GM21447 (cell line): ENCODE results near the gene LTN1.
"Not testable (repeated sequence)": the region's sequence is repeated elsewhere in the genome, so short reads cannot be mapped to it uniquely, and the experiment has no call there.

ENCODE experiments used
- ATAC-seq: cut with Tn5 transposase; IDR thresholded peaks from one replicate; pipeline ENCODE4 v1.9.1; 2021; ENCODE audit not compliant: unreplicated experiment

Gene LTN1

GRCh38 chr21:28992526-28993292, at the start of gene LTN1:
TSS of gene LTN1 (minus strand) at chr21:28992877. CDS start at chr21:28992805, 72 bp downstream.
- peak; percentile 99 for ATAC-seq

- ATAC-seq, result no peak
Observed at GRCh38 chr21:29034678-29035077, 42.0 kb upstream of the LTN1 start.

- ATAC-seq, result no peak
Observed at GRCh38 chr21:29033871-29034270, 41.2 kb upstream of the LTN1 start.

- ATAC-seq, result no peak
Observed at GRCh38 chr21:29033301-29033700, 40.6 kb upstream of the LTN1 start.

DNA sequence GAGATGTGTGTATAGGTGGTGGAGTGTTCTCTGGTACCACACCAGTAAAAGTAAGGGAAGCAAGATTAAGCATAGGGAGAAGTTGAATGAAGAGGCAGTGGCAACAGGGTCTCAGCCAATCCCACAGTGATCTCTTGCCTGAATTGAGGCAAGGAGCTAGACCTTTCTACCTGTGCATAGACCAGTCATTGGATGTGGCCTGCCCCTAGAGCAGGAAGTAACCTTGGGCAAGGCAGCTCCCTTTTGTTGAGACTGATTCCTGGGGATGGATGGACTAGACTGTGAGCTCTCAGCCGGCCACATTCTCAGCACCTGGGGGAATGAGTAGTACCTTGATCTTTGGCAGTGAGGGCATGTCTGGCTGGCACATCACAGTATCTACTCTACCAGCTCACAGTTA, 38.2 kb upstream of the LTN1 start:
- no peak for ATAC-seq

GRCh38 chr21:29029524-29029923, 36.8 kb upstream of the LTN1 start:
- no peak for ATAC-seq

DNA sequence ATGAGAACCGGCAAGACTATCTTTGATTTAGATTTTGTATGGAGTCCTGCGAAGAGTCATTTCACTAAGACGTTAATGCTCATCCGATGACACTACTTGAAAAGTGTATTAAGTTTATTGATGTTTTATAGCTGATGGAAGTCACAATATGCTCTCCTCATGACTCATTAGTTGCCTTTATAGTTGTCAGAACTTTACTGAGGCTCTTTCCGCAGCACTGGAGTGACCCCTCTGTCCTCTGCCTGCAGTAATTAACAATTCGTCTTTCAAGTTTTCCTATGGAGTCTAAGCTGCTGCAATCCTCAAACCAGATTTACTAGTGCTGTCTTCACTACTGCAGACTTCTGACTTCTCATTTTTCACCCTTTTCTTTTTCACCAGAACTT, 32.6 kb upstream of the LTN1 start:
- ATAC-seq, result no peak

- peak; percentile 95 for ATAC-seq
Observed at GRCh38 chr21:29024474-29025327, 32.0 kb upstream of the LTN1 start, which contains the start of gene USP16. TSS of gene USP16 (plus strand) at chr21:29024668. CDS start at chr21:29027914, 3,246 bp downstream.

DNA sequence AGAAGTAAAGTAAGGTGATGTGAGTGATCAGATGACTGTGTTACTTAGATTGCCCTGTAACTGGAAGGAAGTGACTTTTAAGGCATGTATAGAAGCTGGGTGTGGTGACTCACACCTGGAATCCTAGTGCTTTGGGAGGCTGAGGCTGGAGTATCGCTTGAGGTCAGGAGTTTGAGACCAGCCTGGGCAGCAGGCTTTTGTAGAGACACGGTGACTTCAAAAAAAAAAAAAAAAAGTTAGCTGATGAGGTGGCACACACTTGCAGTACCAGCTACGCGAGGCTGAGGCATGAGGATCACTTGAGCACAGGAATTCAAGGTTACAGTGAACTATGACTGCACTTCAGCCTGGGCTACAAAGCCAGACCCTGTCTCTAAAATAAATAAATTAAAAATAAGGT, 29.5 kb upstream of the LTN1 start:
- no peak for ATAC-seq

GRCh38 chr21:29018540-29018939, 25.9 kb upstream of the LTN1 start:
- ATAC-seq, result peak; percentile 12

DNA sequence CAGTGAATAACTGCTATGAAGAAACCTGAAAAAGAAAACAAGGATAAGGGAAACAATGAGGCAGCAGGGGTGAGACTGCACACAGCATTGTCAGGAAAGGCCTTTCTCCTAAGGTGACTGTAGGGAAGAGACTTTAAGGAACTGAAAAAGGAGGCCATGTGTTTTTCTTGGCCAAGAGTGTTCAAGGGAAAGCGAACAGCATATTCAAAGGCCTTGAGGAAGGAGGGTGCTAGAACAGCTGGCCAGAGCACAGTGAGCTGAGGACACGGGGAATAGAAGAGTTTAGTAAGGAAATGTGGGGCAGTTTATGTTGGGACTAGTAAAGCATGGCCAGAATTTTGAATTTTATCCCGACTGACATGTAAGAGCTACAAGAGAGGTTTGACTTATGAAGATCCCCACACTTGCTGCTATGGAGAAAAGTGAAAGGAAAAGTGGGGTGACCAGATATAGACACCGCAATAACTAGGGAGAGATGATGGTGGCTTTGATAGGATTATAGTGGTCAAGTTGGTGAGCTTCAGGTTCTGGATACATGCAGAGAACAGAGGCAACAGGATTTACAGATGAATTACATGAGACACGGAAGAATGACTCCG, 25.1 kb upstream of the LTN1 start:
- ATAC-seq, result no peak

GRCh38 chr21:29011236-29011635, 18.6 kb upstream of the LTN1 start:
- ATAC-seq, result not testable (repeated sequence)

DNA sequence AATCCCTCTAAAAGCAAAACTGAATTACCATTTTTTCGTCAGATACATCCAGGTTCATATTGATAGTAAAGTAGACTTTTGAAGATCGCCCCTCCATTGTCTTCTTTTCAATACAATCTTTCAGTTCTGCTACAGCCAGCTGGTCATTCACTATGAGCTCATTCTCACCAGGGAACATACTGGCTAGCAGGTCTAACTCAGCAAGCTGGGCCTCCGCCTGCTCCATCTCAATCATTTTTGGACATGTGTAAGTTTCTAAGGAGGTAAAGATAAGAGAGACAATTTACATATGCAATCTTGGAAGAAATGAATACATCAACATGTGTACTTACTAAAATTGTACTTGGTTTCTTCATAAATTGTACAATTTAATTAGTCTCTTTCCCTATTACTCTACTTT, 15.7 kb upstream of the LTN1 start:
- no peak for ATAC-seq

GRCh38 chr21:29007810-29008209, 15.1 kb upstream of the LTN1 start:
- ATAC-seq, result no peak

DNA sequence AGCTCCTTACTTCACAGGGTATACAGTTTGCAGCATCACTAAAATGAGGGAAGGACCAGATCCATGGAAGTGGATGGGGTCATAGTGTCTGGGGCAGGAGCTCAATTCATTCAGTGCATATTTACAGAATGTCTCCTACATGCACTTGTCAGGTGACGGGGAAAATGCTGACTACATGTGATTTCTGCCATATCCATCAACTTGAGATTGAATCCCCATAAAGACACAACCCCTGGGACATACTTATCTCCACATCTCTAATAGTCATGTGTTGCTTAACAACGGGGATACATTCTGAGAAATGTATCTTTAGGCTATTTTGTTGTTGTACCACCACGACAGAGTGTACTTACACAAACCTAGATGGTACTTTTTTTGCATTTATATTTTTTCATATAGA, 14.5 kb upstream of the LTN1 start:
- ATAC-seq, result no peak

GRCh38 chr21:29005696-29006095, 13.0 kb upstream of the LTN1 start:
- no peak for ATAC-seq

DNA sequence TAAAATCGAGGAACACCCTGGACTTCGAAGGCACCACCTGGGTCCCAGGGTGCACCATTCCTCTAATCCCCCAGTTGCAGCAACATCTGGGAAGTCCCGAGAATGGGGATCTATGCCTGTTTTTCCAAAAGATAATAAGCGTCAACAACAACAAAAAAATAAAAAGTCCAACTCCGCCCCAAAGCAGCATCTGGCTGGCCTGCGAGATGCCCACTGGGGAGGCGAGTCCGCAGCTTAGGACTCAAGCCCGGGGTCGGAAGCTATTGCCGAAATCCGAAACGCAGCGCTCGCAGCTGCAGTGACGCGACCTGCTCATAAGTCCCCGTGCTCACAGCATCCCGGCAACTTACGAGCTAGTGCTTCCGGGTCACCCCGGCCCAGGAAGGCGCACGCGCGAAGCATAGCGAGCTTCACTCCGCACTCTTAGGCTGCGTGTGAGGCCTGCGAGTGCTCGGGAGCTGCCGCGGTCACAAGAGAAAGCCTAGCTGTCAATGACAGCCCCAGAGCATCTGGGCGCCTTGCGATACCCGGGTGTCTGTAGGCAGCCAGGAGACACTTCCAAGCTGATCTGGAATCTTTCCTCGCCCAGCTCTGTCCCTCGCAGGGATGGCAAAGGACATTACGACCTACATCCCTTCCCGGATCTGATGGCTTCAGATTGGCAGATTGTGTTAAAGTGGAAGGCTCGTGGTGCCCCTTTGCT, 9.9 kb upstream of the LTN1 start:
- peak; percentile 100 for ATAC-seq

GRCh38 chr21:28993293-28993629, 584 bp upstream of the LTN1 start:
- ATAC-seq, result no peak

- ATAC-seq, result peak; percentile 2
Observed at GRCh38 chr21:28991861-28992525, 684 bp downstream of the LTN1 start.

DNA sequence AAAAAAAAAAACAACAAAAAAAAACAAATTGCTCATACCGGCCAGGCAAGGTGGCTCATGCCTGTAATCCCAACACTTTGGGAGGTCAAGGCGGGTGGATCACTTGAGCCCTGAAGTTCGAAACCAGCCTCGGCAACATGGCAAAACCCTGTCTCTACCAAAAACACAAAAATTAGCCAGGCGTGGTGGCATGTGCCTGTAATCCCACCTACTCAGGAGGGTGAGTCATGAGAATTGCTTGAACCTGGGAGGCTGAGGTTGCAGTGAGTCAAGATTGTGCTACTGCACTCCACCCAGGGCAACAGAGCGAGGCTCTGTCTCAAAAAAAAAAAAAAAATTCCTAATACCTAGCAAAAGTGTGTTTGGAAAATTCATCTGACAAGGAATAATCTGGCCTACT, 4.5 kb downstream of the LTN1 start:
- not testable (repeated sequence) for ATAC-seq

GRCh38 chr21:28986677-28987076, 6.0 kb downstream of the LTN1 start:
- ATAC-seq, result no peak
